Measurements from ENCODE around the gene DMAC1.
A peak's percentile ranks its signal among the peaks of the same experiment; 100 is the strongest.

Gene DMAC1

GRCh38 chr9:7799234-7799943 lies at the start of gene DMAC1:
TSS of gene DMAC1 (minus strand) at chr9:7799778. CDS start at chr9:7799734, 44 bp downstream.
- DNase-seq = peak; percentile 44

DNA sequence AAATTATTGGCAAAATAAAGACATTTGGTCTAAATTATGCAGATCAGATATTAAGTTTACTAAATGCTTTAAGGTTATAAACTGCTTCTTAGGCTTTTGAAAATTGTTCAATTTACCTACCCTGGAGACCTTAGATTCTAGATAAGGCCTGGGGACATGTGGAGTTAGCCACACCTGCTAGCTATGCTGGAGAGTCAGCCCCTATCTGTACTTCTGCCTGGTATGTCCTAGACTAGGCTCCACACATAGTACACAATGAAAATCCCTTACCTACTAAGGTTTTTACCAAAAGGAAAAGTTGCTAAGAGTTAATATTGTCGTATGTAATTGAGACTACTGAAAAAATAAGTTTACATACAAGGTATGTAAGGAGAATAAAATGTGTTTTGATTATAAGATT lies 49.8 kb upstream of the DMAC1 start:
- no peak for DNase-seq

GRCh38 chr9:7848498-7848897 lies 48.9 kb upstream of the DMAC1 start:
- DNase-seq = no peak

- no peak for DNase-seq
Observed at GRCh38 chr9:7844242-7844641, 44.7 kb upstream of the DMAC1 start.

- no peak for DNase-seq
Observed at GRCh38 chr9:7841831-7842230, 42.3 kb upstream of the DMAC1 start.

DNA sequence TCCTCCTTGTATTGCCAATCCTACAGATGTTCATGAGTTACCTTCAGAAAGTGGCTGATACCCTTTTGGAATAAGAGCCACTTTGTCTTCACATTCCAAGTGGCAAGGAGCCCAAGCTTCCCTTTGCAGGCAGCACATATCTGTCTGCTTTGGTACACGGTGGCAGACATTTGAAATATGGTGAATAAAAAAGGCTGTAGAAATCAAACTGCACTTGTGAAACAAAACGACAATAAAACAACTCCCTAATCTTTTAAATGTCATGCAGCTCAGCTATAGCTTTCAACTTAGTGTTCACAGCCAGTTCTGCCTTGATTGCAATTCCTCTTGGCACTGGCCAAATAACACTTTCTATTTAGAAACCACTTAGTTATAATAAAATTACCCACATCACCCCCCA lies 35.0 kb upstream of the DMAC1 start:
- no peak for DNase-seq

DNA sequence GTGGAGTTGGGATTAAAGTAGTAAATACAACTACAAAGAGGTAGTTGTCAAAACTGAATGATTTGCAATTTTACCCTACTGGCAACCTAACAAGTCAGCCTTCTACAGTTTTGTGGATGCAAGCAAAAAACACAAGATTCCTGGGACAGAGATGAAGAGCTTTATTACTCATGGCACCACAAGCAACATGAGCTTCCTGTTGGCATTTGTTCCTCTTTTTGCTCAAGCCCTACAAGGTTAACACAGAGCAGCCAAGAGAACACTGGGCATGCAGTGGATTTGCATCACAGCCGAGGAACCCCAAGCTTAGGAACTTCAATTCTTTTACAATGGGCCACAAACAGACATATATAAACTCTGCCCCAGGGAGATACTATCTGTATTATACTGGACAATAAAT lies 28.8 kb upstream of the DMAC1 start:
- no peak for DNase-seq

GRCh38 chr9:7827792-7828191 lies 28.2 kb upstream of the DMAC1 start:
- DNase-seq = no peak

DNA sequence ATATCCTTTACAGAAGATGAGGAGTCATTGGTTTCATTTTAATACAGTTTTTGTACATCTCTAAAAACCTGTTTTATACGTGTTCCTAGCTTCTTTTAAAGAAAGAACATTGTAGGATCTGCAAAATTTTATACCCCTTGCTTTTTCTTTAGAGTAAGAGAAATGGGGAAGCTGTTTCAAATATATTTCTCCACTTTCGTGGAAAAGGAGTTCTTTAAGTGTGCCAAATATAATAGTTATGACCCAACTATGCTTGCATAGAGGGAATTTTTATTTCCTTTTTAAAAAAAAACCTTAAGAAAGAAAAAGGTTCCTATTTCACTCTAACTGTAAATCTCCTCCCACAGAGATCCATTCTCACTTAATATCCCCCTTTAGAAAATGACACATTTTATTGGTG lies 27.5 kb upstream of the DMAC1 start:
- DNase-seq = no peak

DNA sequence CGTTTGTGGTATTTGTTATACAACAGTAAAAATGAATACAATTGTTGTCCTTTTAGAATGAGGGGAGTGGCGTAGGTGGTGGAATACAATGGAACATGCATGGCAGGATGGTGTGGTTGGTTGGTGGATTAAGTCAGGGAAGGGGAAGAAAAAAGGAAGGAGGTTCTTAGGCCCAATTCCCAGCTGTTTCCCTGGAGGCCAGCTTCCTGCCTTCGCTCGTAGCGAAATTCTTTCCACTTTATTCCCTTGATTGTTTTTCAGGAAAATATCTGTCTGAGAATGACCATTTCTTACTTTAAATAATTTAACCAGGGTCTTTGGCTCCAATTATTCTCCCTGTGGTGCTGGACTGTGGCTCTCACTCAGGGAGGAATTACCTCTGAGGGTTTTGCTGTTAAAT lies 24.1 kb upstream of the DMAC1 start:
- DNase-seq = no peak

- DNase-seq = no peak
Observed at GRCh38 chr9:7819984-7820383, 20.4 kb upstream of the DMAC1 start.

DNA sequence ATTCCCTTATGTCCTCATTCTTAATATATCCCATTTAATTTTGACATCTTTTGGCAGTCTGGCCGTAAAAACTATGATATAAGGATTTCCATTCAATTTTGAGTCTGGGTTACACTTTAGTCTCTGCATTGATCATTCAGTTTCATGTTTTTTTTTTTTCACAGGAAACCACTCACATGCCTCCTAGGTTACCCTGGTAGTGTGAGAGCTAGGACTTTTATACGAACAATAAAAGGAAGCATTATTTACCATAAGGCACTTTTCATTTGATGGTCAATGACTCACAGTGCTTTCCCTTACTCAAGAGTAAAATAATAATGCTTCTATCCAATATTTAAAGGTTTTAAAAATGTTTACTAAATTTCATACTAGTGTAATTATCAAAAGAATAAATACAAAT lies 16.4 kb upstream of the DMAC1 start:
- no peak for DNase-seq

- DNase-seq = no peak
Observed at GRCh38 chr9:7813030-7813429, 13.5 kb upstream of the DMAC1 start.

DNA sequence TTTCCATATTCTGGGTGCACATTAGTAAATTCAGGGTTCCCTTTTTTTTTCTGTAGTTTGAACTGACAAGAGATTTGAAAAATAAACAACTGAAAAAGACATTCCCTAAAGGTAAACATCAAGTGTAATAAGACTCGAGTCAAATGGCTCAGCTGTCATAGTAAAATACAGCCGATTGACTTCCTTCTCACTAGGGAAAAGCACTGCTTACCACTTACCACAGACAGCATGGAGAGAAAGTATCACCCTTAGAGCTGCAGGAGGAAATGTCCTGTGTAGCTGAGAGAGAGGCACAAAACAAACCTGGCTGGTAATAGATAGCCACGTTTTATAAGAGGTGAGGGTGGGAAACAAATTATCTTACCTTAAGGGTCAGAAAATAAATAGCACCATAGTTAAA lies 12.1 kb upstream of the DMAC1 start:
- DNase-seq = peak; percentile 11

GRCh38 chr9:7802666-7803065 lies 3.1 kb upstream of the DMAC1 start:
- DNase-seq = no peak

DNA sequence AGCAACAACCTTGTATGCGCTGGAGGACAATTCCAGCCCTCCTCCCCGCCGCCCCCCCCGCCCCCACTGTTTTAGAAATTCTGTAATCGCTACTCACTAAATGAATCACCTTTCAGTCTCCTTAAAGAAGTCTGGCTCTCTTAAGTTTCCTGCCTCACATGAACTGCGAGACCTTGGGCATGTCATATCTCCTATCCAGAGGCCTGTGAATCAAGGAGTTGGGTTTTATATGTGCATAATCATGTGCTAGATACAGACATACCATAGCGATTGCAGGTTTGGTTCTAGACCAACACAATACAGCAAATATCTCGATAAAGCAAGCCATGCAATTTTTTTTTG lies 337 bp upstream of the DMAC1 start:
- DNase-seq = no peak

DNA sequence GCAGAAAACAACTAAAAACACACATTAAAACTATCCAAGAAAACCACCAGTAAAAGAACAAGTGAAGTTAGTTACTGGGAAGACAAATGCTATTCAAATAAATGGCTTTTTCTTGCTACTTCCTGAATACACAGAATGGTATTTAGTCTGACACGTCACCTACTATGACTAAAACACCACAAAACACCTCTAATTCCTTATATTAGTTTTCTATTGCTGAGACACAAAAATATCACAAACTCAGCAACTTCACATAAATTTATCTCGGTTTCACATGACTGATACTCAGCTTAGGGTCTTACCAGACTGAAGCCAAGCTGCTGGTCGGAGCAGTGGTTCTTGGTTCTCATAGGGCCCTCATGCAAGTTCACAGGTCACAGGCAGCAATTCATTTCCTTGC lies 5.4 kb downstream of the DMAC1 start:
- DNase-seq = no peak

GRCh38 chr9:7791394-7791793 lies 8.2 kb downstream of the DMAC1 start:
- DNase-seq = peak; percentile 11

- no peak for DNase-seq
Observed at GRCh38 chr9:7790819-7791182, 8.8 kb downstream of the DMAC1 start.

DNA sequence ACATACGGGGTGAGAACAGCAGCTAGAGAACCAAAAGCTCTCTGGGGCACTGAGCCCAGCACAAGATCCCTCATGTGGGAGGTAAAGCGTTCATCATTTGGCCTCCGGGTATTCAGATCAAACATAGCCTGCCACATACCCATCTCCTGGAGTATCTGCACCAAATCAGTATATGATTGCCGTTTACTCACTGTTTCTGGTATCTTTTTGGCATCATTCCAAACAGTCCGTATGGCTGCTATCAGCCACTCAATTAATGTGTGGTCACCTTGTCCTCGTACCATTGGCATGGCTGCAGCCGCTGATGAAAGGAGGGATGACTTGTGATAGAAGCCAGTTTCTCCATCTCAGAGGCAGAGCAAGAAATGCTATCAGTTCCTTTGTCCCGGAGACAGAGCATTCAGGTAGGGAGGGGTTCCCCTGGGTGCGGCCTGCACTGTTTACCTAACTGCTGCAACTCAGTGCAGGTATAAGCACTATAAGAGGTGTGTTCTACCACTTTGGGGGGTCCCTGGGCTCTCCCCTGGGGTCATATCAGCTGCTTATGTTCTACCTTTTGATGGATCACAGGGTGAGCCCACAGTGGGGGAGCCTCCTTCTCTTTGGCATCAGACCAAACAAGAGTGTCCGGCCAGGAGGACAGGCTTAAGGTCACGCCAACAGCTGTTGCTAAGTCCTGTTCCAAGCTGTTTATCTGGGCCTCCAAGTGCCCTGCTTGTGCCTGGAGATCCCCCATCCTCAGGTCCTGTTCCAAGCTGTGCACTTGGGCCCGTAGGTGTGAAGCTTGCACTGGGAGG lies 9.4 kb downstream of the DMAC1 start:
- DNase-seq = no peak

GRCh38 chr9:7788772-7789171 lies 10.8 kb downstream of the DMAC1 start:
- no peak for DNase-seq

DNA sequence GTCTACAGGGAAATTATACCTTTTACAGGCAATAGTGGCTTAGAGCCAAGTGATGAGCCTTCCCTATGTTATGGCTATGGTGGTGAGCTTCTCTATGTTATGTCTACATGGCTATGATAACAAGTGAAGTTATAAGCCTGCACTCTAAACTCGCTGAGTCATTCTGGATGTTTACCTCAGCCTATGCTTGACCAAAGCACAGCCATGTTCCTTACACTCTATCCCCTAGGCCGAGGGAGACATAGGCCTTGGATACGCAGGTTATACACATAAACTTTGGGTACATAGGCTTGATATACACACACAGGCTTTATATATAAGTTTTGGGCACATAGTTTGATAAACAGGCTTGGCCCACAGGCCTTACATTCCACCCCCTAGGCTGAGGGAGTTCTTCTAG lies 13.8 kb downstream of the DMAC1 start:
- DNase-seq = no peak

GRCh38 chr9:7784472-7784871 lies 15.1 kb downstream of the DMAC1 start:
- no peak for DNase-seq

GRCh38 chr9:7783635-7784063 lies 15.9 kb downstream of the DMAC1 start:
- DNase-seq = no peak

Data from NCI-H1417 treated with DMSO at 0.1 percent for 48 hours (cell line).